Measurements from ENCODE around the gene HSD17B8. TPM values are rescaled to one million over a fixed set of nuclear protein-coding genes. Genes with fewer than 3 reads are reported as not detected.
A peak's percentile ranks its signal among the peaks of the same experiment; 100 is the strongest.

The HSD17B8 gene
- polyA plus RNA-seq = 30.9 TPM

DNA sequence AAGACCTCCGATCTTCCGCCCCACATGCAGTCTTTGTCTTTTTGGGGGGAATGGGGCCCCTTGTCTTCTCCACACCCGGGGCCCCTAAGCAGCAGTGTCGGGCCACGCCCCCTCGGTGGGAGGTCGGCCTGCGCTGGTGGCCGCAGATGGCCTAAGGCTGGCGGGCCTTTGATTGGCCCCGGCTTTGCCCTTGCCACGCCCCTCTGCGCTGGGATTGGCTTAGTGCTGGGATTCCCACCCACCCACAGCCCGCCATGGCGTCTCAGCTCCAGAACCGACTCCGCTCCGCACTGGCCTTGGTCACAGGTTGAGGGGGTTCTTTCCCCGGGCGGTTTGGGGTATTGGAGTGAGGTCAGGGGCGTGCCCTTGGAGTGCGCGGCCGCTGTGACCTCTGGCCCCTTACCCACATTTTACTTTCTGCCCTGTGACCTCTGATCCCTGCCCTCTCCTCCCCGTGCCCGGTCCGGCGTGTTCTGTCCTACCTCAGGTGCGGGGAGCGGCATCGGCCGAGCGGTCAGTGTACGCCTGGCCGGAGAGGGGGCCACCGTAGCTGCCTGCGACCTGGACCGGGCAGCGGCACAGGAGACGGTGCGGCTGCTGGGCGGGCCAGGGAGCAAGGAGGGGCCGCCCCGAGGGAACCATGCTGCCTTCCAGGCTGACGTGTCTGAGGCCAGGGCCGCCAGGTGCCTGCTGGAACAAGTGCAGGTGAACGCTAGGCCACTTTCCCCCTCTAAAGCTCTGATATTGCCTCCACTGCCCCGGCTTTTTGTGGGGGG is at the start of gene HSD17B8:
Gene HSD17B8 (plus strand): TSS at position 241 of the 776 bp plus-strand sequence. CDS start 14 bp downstream, at position 255.
- H3K36me3 Mint-ChIP-seq = peaks cover 10% of the 10 kb centered on the region
- H3K4me3 Mint-ChIP-seq = peak within 1 kb of the TSS; percentile 89 to 99 (median 96)
- no peaks in the 10 kb centered on the region for H3K27me3 Mint-ChIP-seq
- H3K4me1 Mint-ChIP-seq = peaks cover 36 to 42% (median 39%) of the 10 kb centered on the region in 3 donors
- H3K9me3 Mint-ChIP-seq = no peaks in the 10 kb centered on the region
- H3K27ac Mint-ChIP-seq = peak within 1 kb of the TSS; percentile 58 to 94 (median 89)

DNA sequence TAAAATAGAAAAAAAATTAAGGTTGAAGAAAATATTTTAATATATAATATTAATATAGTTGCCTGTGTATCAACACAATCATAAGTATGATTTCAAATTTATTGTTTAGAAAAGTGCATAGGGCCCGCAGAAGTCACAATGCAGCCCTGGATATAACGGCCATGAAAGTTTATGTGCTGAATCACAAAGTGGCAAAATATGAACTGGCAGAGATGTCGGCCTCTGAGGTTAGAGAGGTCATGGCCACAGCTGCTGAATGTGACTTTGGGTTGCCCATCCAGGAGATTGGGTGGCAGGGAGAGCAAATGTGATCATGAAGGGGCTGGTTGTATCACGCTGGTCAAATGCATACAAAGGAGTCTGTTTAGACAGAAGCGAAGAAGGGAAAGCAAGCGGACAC is 47.9 kb upstream of the HSD17B8 start:
- Mint-ChIP-seq H3K36me3 (no peaks in the 10 kb centered on the region), H3K27ac (peak overlapping the region in 1 of 3 donors; percentile 57), H3K9me3 (peaks cover 0 to 6% (median 5%) of the 10 kb centered on the region in 3 donors), H3K4me3 (no peak overlapping the region), H3K4me1 (peaks cover 4 to 7% (median 6%) of the 10 kb centered on the region in 3 donors), H3K27me3 (peaks cover 7% of the 10 kb centered on the region)

- peaks cover 0 to 6% (median 4%) of the 10 kb centered on the region in 3 donors for H3K9me3 Mint-ChIP-seq
- H3K4me3 Mint-ChIP-seq = no peak overlapping the region
- H3K4me1 Mint-ChIP-seq = peaks cover 4 to 7% (median 6%) of the 10 kb centered on the region in 3 donors
- peak overlapping the region in 1 of 3 donors; percentile 57 for H3K27ac Mint-ChIP-seq
- no peaks in the 10 kb centered on the region for H3K36me3 Mint-ChIP-seq
- H3K27me3 Mint-ChIP-seq = peaks cover 7% of the 10 kb centered on the region
Observed at GRCh38 chr6:33156964-33157363, 47.5 kb upstream of the HSD17B8 start.

DNA sequence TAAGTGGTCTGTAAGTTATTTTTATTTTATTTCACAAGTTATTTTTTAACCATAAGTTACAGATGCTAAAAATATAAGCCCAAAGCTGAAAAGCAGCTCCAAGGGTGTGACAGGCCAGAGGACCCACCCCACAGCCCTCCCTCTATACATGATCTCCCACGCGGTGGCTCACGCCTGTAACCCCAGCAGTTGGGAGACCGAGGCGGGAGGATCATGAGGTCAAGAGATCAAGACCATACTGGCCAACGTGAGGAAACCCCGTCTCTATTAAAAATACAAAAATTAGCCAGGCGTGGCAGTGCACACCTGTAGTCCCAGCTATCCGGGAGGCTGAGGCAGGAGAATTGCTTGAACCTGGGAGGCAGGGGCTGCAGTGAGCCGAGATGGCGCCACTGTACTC is 44.4 kb upstream of the HSD17B8 start:
- H3K27ac Mint-ChIP-seq = no peak overlapping the region
- H3K4me3 Mint-ChIP-seq = peak overlapping the region in 1 of 4 donors; percentile 81
- peaks cover 6 to 7% (median 6%) of the 10 kb centered on the region in 3 donors for H3K4me1 Mint-ChIP-seq
- no peaks in the 10 kb centered on the region for H3K9me3 Mint-ChIP-seq
- H3K36me3 Mint-ChIP-seq = no peaks in the 10 kb centered on the region
- peaks cover 2% of the 10 kb centered on the region for H3K27me3 Mint-ChIP-seq

GRCh38 chr6:33160728-33161344 is 43.6 kb upstream of the HSD17B8 start:
- Mint-ChIP-seq H3K9me3 (no peaks in the 10 kb centered on the region), H3K36me3 (no peaks in the 10 kb centered on the region), H3K27me3 (peaks cover 5% of the 10 kb centered on the region), H3K4me1 (peaks cover 6 to 7% (median 6%) of the 10 kb centered on the region in 3 donors), H3K4me3 (peak overlapping the region; percentile 65 to 84 (median 80)), H3K27ac (peak overlapping the region in 1 of 3 donors; percentile 92)

DNA sequence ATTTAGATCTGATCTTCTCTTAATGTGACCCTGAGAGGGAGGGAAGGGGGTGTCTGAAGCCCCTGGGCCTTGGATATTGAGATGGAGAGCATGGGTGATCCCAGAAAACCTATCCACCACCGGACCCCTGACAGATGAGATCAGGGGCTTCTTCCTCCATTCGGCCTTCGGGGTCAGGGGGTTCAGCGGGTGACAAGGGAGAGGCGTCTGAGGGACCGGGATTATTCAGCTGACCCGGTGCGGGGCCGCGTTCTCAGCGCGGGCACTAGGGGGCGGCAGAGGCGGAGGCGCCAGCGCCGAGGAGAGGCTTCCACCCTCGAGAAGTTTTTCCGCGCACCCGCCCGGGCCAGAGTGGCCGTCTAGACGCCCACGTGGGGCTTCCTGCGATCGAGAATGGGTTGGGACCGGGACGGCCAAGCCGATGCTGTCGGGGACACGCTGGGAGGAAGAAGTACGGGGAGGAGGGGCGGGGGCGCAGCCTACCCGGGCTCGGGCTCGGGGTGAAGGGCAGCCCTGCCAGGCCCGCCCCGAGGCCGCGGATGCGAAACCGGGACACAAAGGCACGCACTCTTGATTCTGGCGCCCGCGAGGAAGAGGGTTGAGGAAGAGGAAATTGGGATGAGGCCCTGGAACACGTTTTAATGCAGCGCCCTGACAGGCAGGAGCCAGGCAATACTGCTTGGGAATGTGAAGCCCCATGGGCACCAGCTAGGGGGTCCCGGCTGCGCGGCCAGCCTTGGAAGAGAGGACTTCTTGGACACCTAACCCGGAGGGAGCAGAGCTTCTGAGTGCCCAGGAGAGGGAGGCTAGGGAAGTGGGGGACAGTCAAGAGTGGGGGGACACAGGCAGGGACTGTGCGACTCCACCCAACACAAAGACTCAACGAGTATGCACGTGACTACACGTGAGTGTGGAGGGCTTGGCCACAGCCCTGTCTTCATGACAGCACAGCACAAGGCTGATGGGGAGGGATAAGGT is 42.8 kb upstream of the HSD17B8 start:
- Mint-ChIP-seq H3K9me3 (no peaks in the 10 kb centered on the region), H3K36me3 (no peaks in the 10 kb centered on the region), H3K4me3 (peak overlapping the region; percentile 78 to 97 (median 86)), H3K4me1 (peaks cover 6 to 7% (median 6%) of the 10 kb centered on the region in 3 donors), H3K27me3 (peaks cover 7% of the 10 kb centered on the region), H3K27ac (peak overlapping the region in 2 of 3 donors; percentile 10 to 92)

DNA sequence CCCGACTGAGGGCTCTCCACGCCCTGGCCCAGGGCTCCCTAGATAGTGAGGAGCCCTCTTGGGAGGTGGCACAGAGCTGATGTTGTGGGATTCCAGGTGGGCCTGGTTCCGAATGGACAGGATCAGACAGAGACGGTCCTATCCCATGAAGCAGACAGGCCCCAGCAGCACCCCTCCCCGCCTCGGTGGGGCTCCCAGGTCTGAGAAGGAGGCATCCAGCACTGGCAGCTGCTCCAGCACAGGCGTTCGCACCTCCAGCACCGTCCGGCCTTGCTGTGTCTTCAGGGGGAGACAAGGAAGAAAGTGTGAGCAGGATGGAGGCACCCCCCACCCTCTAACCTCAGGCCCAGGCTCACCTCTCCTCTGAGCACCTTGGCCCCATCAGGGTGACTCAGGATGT is 40.9 kb upstream of the HSD17B8 start:
- H3K36me3 Mint-ChIP-seq = no peaks in the 10 kb centered on the region
- no peak overlapping the region for H3K27ac Mint-ChIP-seq
- H3K4me1 Mint-ChIP-seq = peaks cover 6 to 7% (median 6%) of the 10 kb centered on the region in 3 donors
- peaks cover 10% of the 10 kb centered on the region for H3K27me3 Mint-ChIP-seq
- H3K9me3 Mint-ChIP-seq = no peaks in the 10 kb centered on the region
- H3K4me3 Mint-ChIP-seq = no peak overlapping the region

GRCh38 chr6:33164176-33164575 is 40.3 kb upstream of the HSD17B8 start:
- peak overlapping the region in 1 of 3 donors; percentile 45 for H3K27ac Mint-ChIP-seq
- H3K9me3 Mint-ChIP-seq = no peaks in the 10 kb centered on the region
- H3K4me1 Mint-ChIP-seq = peaks cover 6 to 7% (median 6%) of the 10 kb centered on the region in 3 donors

GRCh38 chr6:33164665-33165373 is 39.6 kb upstream of the HSD17B8 start:
- Mint-ChIP-seq H3K36me3 (no peaks in the 10 kb centered on the region), H3K9me3 (no peaks in the 10 kb centered on the region), H3K27me3 (peaks cover 10% of the 10 kb centered on the region), H3K27ac (no peak overlapping the region), H3K4me3 (no peak overlapping the region), H3K4me1 (peaks cover 6 to 9% (median 8%) of the 10 kb centered on the region in 3 donors)

More at GRCh38 chr6:33164176-33164575, 40.3 kb upstream of the HSD17B8 start:
- Mint-ChIP-seq H3K36me3 (no peaks in the 10 kb centered on the region), H3K27me3 (peaks cover 10% of the 10 kb centered on the region), H3K4me3 (no peak overlapping the region)

DNA sequence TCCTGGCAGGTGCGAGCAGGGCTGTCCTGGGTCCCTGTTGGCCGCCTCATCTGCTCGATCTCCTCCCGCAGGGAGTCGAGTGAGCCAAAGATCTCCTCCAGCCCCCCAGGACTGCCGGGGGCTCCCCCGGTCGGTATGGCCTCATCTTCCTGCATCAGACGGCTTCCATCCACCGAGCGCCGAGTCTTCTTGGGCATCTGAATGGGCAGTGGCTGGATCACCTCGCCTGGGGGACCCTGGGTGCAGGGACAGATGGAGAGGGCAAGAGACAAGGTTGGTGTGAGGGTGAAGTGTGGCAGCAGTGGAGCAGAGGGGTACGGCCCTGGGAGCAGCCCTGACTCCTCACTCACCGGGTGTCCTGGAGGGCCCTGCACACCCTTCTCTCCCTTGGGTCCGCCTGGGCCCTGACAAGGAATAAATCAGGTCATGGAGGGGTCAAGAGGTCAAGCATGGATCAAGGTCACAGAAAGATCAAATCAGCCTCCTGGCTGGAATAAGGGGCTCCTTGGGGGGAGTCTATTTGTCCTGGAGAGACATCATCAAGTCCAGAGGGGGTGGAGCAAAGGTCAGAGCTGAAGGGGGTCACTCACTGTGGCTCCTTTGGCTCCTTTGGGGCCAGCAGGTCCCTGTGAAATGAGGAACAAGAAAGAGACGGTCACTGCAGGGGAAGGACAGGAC is 38.7 kb upstream of the HSD17B8 start:
- Mint-ChIP-seq H3K27me3 (peaks cover 10% of the 10 kb centered on the region), H3K4me3 (no peak overlapping the region), H3K9me3 (no peaks in the 10 kb centered on the region), H3K27ac (no peak overlapping the region), H3K36me3 (no peaks in the 10 kb centered on the region), H3K4me1 (peaks cover 6 to 13% (median 10%) of the 10 kb centered on the region in 3 donors)

DNA sequence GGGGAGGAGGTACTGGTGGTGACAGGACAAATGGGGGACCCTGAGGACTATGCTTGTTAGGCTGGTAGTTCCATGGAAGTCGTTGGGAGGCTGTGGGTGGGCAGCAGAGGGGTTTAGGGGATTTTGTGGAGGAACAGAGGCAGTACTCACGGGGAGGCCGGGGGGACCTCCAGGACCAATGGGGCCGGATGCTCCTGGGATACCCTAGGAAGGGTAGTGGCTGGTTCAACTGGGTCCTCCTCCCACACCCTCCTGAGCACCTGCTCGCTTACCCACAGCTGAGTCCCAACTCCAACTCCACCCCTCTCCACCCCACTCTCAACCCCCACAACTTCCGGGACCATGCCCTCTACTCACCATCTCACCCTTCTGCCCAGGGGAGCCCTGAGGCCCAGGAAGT is 38.1 kb upstream of the HSD17B8 start:
- H3K27ac Mint-ChIP-seq = no peak overlapping the region
- peaks cover 10% of the 10 kb centered on the region for H3K27me3 Mint-ChIP-seq
- H3K36me3 Mint-ChIP-seq = no peaks in the 10 kb centered on the region
- peaks cover 1 to 10% (median 8%) of the 10 kb centered on the region in 3 donors for H3K4me1 Mint-ChIP-seq
- H3K4me3 Mint-ChIP-seq = no peak overlapping the region
- H3K9me3 Mint-ChIP-seq = no peaks in the 10 kb centered on the region

GRCh38 chr6:33166811-33167210 is 37.6 kb upstream of the HSD17B8 start:
- H3K36me3 Mint-ChIP-seq = no peaks in the 10 kb centered on the region
- no peaks in the 10 kb centered on the region for H3K9me3 Mint-ChIP-seq
- H3K4me1 Mint-ChIP-seq = peaks cover 0 to 7% (median 5%) of the 10 kb centered on the region in 3 donors
- no peak overlapping the region for H3K27ac Mint-ChIP-seq
- no peak overlapping the region for H3K4me3 Mint-ChIP-seq
- H3K27me3 Mint-ChIP-seq = peaks cover 10% of the 10 kb centered on the region

- Mint-ChIP-seq H3K9me3 (no peaks in the 10 kb centered on the region), H3K4me1 (peaks cover 0 to 8% (median 6%) of the 10 kb centered on the region in 3 donors), H3K27me3 (peaks cover 12% of the 10 kb centered on the region), H3K4me3 (no peak overlapping the region), H3K27ac (no peak overlapping the region), H3K36me3 (no peaks in the 10 kb centered on the region)
Observed at GRCh38 chr6:33167374-33168283, 36.8 kb upstream of the HSD17B8 start.
